Spleen (tissue), 11 donors: ENCODE measurements around the gene GP1BB. TPM values are rescaled to one million over a fixed set of nuclear protein-coding genes. Genes with fewer than 3 reads are reported as not detected.

Experiments used
- DNase-seq: peaks from one replicate; pipeline ENCODE4 v3.0.0-alpha.2; 2020
- H3K27ac ChIP-seq, 8 donors: fragments of 200-600 bp; sonication (generic) in 7 of 8; 1 replicate in 4 of 8; 2 replicates in 4 of 8; pipeline versions ENCODE4 v1.5.0 to v1.8.0; 2016 to 2021; ENCODE audit warnings: inconsistent platforms in 4 of 8, mild to moderate bottlenecking in 4 of 8, moderate library complexity in 1 of 8
- H3K27me3 ChIP-seq, 7 donors: fragments of 200-600 bp; sonication (generic) in 6 of 7; replicated peaks in 1 of 7; 1 replicate in 4 of 7; 2 replicates in 3 of 7; pipeline versions ENCODE4 v1.5.0 to v1.8.0; 2016 to 2021; ENCODE audit warnings: inconsistent platforms in 3 of 7, mild to moderate bottlenecking in 1 of 7
- H3K36me3 ChIP-seq, 6 donors: fragments of 200-600 bp; sonication (generic) in 5 of 6; 1 replicate in 4 of 6; 2 replicates in 2 of 6; pipeline versions ENCODE4 v1.5.0 to v1.8.0; 2016 to 2021; ENCODE audit warnings: inconsistent platforms in 2 of 6
- H3K4me1 ChIP-seq, 6 donors: fragments of 200-600 bp; sonication (generic) in 5 of 6; 1 replicate in 3 of 6; 2 replicates in 3 of 6; pipeline versions ENCODE4 v1.5.0 to v1.8.0; 2016 to 2021; ENCODE audit warnings: inconsistent platforms in 3 of 6
- H3K4me3 ChIP-seq, 8 donors: fragments of 200-600 bp; sonication (generic) in 7 of 8; 1 replicate in 4 of 8; 2 replicates in 4 of 8; pipeline versions ENCODE4 v1.5.0 to v1.8.0; 2016 to 2021; ENCODE audit warnings: inconsistent platforms in 4 of 8, mild to moderate bottlenecking in 4 of 8, moderate library complexity in 2 of 8
- H3K9me3 ChIP-seq, 8 donors: fragments of 200-600 bp; sonication (generic) in 7 of 8; 1 replicate in 4 of 8; 2 replicates in 4 of 8; pipeline versions ENCODE4 v1.5.0 to v1.8.0; 2016 to 2021; ENCODE audit warnings: inconsistent platforms in 4 of 8
- POLR2A ChIP-seq, 3 donors: fragments of 450-650 bp; IDR thresholded peaks; one replicate each; pipeline ENCODE4 v1.5.1; 2017; ENCODE audit warnings: antibody characterized with exemption in 3 of 3, mild to moderate bottlenecking in 1 of 3
- POLR2AphosphoS5 ChIP-seq, 3 donors: sonication (generic); formaldehyde crosslinking; IDR thresholded peaks; one replicate each; pipeline ENCODE4 v1.5.1; 2017; ENCODE audit warnings: antibody characterized with exemption in 3 of 3
- WGBS, 5 donors: extraction: QIAGEN DNeasy Blood & Tissue Kit in 3 of 5; methylation state at CpG; one replicate each; pipeline versions ENCODE4 v1.1.5 to v1.1.7; 2013 to 2018; 5-methylcytosine and 5-hydroxymethylcytosine counted together
- intact Hi-C: fragments of 100-400 bp; cut with DNase I; formaldehyde crosslinking; loops from one replicate; pipeline ENCODE4 v1.15.0; 2023; ENCODE audit warnings: low total_unique reads
- polyA plus RNA-seq, 3 donors: library from polyadenylated mRNA; stranded (reverse); fragments of 200-250 nt; gene quantifications; one replicate each; pipeline ENCODE4 v1.2.1, GENCODE V29; 2013
- total RNA-seq, 7 donors: library from RNA; depleted of rRNA in 3 of 7; stranded (reverse); fragments of >200 nt in 3 of 7; fragmentation: NEBNext Ultra II Directional in 4 of 7; extraction: Animal tissue kit (Norgen Biotek cat#: 25700) in 4 of 7; gene quantifications; one replicate each; pipeline versions ENCODE4 v1.1.0 to v1.2.1, GENCODE V29; 2016 to 2021
- TF ChIP-seq, protein P1 (sequence below), 11 experiments: fragments of 200-600 bp in 7 of 11; fragments of 450-650 bp in 4 of 11; sonication (generic) in 4 of 11; IDR thresholded peaks in 8 of 11; conservative IDR thresholded peaks in 3 of 11; 1 replicate in 7 of 11; 2 replicates in 4 of 11; pipeline versions ENCODE4 v1.4.0 to v1.8.0; 2016 to 2021; ENCODE audit warnings: antibody characterized with exemption in 11 of 11, inconsistent platforms in 4 of 11, mild to moderate bottlenecking in 1 of 11
- donor health status: healthy with polysubstance abuse.
- donor health status: DM: no; HTN: no; CAD: no; lungs with moderate emphysema.
- donor health status: DM: no; HTN: no; CAD: no.
- donor health status: Bipolar disorder and iron deficiency.
- donor health status: healthy.
- donor health status: DM: no; HTN: no; CAD: no.
- donor health status: DM: yes; HTN: yes; CAD: no.

GP1BB gene
- total and polyA plus RNA-seq, 10 donors, result 4.2 to 25.4 (median 13.1) TPM

DNA sequence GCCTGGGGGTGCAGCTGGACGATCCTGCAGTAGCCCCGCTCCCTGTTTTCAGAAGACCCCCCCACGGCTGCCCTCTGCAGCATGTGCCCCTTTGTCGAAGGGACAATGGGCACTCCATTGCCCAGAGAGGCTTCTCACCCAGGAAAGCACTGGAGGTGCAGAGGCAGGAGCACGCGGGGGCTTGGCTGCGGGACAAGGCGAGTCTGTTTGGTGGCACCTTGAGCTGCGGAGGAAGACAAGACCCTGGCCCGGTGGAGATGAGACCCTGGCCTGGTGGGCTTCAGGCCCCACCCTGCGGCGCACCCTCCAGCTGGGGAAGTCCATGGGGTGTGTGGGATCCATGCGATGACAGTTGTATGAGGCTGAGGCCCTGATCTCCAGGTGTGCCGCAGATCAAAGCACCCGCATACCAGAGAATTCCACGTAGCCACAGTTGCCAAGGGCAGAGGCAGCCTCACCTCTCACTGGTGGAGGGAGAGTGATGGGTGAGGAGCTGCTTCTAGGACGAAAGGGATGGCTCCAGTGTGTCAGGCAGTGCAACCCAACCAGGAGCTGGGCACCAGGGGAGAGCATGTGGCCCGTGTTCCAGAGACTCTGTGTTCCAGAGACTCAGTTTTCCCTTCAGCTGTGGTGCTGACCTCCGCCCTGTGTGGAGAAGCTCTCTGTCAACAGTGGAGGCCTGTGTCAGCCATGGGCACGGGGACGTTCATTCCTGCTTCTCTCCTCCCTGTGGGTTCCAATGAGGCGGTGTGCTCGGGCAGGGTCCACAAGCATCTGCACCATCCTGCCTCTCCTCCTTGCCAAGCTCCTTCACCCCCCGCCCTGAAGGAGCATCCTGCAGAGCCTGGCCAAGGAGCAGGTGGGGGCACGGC is 47.2 kb downstream of the GP1BB start:
- no peak overlapping the region for H3K27ac ChIP-seq
- WGBS, 5 donors, result 87 to 92% (median 90%) methylated on average over 17 to 25 of the region's 25 CpGs
- no peaks in the 10 kb centered on the region for H3K9me3 ChIP-seq
- intact Hi-C loops, result no loop called here
- no peaks in the 10 kb centered on the region for H3K36me3 ChIP-seq
- H3K27me3 ChIP-seq, result peaks cover 0 to 100% (median 64%) of the 10 kb centered on the region in 7 donors
- no peak overlapping the region for H3K4me3 ChIP-seq
- peaks cover 14 to 58% (median 48%) of the 10 kb centered on the region in 6 donors for H3K4me1 ChIP-seq
- peak; percentile 61 for DNase-seq
- TF ChIP-seq, protein P1, sequence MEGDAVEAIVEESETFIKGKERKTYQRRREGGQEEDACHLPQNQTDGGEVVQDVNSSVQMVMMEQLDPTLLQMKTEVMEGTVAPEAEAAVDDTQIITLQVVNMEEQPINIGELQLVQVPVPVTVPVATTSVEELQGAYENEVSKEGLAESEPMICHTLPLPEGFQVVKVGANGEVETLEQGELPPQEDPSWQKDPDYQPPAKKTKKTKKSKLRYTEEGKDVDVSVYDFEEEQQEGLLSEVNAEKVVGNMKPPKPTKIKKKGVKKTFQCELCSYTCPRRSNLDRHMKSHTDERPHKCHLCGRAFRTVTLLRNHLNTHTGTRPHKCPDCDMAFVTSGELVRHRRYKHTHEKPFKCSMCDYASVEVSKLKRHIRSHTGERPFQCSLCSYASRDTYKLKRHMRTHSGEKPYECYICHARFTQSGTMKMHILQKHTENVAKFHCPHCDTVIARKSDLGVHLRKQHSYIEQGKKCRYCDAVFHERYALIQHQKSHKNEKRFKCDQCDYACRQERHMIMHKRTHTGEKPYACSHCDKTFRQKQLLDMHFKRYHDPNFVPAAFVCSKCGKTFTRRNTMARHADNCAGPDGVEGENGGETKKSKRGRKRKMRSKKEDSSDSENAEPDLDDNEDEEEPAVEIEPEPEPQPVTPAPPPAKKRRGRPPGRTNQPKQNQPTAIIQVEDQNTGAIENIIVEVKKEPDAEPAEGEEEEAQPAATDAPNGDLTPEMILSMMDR (IDR thresholded peaks at IDR 0.05 in 8 of 11, conservative IDR thresholded peaks at IDR 0.05 in 3 of 11), result no peak
- no peak for TF ChIP-seq POLR2AphosphoS5 (IDR thresholded peaks at IDR 0.05)
- no peak for TF ChIP-seq POLR2A (IDR thresholded peaks at IDR 0.05)

DNA sequence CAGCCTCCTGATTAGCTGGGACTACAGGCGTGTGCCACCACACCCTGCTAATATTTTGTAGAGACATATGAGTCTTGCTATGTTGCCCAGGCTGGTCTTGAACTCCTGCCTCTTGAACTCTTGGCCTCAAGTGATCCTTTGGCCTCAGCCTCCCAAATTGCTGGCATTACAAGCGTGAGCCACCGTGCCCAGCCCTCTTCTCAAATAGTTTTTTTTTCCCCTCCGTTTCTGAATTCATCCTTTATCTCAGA is 49.0 kb downstream of the GP1BB start:
- Histone ChIP-seq H3K27ac (peak overlapping the region in 1 of 8 donors; percentile 42), H3K9me3 (no peaks in the 10 kb centered on the region), H3K36me3 (no peaks in the 10 kb centered on the region), H3K4me1 (peaks cover 14 to 48% (median 35%) of the 10 kb centered on the region in 6 donors), H3K4me3 (no peak overlapping the region), H3K27me3 (peaks cover 0 to 100% (median 56%) of the 10 kb centered on the region in 7 donors)
- intact Hi-C loops, result no loop called here
- TF ChIP-seq POLR2AphosphoS5 (IDR thresholded peaks at IDR 0.05) (no peak), POLR2A (IDR thresholded peaks at IDR 0.05) (no peak)
- TF ChIP-seq, protein P1 (IDR thresholded peaks at IDR 0.05 in 8 of 11, conservative IDR thresholded peaks at IDR 0.05 in 3 of 11), result no peak
- no peak for DNase-seq
- 57 to 79% (median 61%) methylated on average over 4 of the region's 4 CpGs for WGBS, 5 donors

DNA sequence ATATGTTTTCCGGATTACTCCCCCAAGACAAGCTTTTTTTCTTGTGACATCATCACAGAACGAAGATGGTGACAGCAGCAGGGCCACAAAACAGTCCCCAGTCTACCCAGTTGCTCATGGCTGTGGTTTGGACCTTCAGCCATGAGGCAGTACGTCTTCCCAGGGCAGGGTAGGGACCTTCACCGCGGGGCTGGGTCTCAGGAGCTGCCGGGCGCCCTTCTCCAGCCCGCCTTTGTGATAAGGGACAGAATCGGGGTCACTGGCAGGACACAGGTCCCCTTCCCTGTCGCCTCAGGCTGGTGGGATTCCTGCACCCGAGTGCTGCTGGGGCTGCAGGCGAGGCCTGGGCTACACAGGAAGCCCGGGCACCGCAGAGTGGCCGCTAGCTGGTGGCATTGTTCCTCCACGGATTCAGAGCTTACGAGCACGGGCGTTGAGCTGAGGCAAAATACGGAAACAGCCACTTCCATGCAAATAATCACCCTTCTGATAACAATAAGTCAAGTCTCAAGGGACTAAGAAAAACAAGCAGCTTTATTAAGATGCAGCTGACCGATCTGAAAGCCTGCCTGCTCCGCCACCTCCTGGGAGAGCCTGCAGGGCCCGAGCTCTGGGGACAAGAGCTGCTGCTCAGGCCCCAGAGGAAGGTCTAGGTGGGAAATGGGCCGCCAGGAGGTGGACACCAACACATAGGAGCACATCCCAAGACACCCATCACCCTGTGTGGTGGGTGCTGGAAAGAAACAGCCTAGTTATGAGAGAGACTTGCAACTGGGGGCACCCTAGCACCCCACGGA is 49.5 kb downstream of the GP1BB start:
- intact Hi-C loops, result no loop called here
- Histone ChIP-seq H3K27me3 (peaks cover 0 to 100% (median 50%) of the 10 kb centered on the region in 7 donors), H3K4me3 (peak overlapping the region in 1 of 8 donors; percentile 25), H3K36me3 (no peaks in the 10 kb centered on the region), H3K4me1 (peaks cover 9 to 43% (median 30%) of the 10 kb centered on the region in 6 donors), H3K9me3 (no peaks in the 10 kb centered on the region), H3K27ac (peak overlapping the region in 4 of 8 donors; percentile 18 to 44 (median 32))
- TF ChIP-seq POLR2AphosphoS5 (IDR thresholded peaks at IDR 0.05), result peak; percentile 57 to 70 (median 69)
- TF ChIP-seq, protein P1 (IDR thresholded peaks at IDR 0.05 in 8 of 11, conservative IDR thresholded peaks at IDR 0.05 in 3 of 11), result peak in 4 of 11 experiments; percentile 15 to 31 (median 25)
- TF ChIP-seq POLR2A (IDR thresholded peaks at IDR 0.05), result no peak
- DNase-seq, result peak; percentile 86
- 22 to 44% (median 32%) methylated on average over 19 to 25 of the region's 25 CpGs for WGBS, 5 donors
